ENCODE data around the gene PPP1R12B.
"Not testable (repeated sequence)": the region's sequence is repeated elsewhere in the genome, so short reads cannot be mapped to it uniquely, and the experiment has no call there.

Gene PPP1R12B

DNA sequence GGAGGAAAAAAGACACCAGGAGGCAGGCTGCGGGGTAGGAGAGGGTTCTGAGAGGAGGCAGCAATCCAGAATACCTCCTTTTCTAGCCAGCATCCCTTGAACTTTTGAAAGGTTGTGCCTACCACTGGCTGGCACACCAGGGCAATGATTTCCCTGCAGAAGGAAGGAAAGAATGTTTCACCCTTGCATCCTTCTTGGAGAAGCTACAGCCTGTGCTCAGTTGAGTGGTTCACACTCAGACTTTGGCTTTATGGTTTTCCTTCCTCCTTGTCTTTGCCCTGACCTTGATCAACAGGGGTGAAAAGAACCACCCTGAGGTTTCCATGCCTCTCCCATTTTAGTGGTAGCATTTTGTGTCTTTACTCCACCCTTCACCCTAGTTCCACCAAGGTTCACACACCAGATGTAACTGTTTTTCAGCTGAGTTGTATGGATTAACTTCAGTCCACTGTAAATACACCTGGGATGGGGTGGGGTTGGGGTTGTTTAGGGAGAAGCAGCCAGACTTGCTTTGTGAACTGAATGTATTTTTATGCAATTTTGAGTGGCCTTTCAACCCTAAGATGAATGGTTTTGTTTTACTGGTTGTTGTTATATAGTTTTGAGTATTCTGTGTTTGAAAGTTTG, 239.5 kb downstream of the PPP1R12B start:
- DNase-seq, result no peak

DNA sequence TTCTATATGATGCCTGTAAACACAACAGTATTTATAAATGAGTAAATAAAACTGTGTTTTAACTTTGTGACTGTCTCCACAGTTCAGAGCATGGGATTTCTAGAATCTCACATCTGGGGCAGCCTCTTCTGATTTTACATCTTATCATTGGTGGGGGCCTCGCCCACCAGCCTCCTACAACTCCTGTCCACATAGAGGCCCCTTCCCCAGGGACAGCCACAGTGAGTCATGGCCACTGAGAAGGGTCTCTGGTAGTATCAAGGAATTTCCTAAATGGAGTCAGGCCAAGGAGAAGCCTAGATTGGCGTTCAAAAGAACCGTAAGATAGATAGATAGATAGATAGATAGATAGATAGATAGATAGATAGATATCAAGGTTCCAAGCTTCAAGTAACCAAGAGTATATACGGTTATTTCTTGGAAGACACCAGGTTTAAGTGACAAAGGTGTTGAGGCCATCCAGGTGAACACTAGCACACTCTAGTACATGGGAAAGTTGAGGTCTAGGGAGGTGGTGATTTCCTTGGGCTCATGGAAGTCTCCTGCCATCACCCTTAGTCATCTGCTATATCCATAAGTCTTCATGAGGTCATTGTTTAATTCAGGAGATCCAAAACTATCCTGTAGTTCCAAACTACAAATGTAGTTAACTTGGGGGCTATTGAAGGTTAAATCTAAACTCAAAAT, 240.1 kb downstream of the PPP1R12B start:
- no peak for DNase-seq

DNA sequence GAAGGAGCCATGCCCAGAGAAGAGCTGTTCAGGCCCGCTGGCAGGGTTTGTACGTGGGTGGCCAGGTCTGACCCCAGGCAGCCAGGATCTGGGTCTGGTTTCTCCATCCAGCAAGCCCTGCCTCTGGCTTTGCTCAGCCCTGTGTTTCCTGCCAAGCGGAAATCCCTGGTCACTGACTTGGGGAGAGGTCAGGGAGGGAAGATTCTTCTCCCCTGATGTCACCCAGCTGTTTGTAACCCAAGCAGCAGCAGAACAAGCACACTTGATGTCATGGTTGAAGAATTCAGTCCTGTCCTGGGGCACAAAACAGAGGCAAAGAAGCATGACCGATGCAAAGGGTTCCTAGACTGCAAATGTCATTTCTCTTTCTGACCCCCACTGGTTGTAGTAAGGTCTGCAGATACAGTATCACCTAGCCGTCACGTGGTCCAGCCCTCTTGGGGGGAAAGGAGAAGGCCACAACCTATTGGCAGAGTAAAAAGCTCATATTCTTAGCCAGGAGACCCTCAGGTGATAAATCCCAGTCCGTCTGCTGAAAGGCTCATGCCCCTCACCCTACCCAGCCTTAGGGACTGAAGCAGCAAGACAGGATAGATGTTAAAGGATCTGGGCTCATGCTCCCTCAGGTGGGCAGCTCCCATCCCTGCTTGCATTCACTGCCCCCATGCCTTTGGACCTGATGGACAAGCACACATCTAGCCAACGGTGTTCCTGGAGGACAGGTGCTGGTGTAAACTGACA, 240.9 kb downstream of the PPP1R12B start:
- no peak for DNase-seq

DNA sequence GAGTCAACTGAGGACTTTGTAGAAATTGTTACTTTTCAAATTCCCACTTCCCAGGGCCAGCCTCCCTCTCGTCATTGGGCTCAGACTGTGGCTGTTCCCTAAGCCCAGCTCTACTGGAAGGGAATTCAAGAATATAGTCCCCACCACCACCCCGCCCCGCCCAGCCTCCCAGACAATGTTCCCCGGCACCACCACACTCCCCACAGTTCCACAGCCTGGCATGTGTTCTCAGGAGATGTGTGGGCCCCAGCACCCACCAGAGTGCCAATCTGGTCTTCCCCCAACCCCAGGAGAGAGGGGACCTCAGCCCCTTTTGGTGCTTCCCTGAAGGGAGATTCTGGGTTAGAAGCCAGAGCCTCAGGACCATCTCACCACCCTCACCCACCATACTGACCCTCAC, 241.6 kb downstream of the PPP1R12B start:
- DNase-seq, result no peak

DNA sequence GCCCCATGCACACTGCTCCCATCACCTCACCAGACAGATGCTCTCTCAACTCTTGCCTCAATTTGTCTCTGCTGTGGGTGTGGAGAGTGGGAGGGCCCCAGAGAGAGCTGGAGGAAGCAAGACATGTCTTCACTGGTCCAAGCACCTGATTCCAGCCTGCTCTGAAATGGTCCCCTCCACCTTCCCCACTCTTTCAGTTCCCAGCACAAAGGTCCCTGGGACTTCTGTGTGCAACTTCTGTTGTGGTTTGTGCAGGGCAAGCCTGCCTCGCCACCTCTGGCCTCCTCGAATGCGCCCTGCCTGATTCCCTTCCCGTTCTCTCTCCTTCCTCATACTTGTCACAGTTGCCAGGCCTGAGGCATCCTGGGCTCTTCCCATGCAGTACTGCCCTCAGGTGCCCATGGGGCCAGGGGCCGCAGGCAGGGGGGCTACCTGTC, 242.5 kb downstream of the PPP1R12B start:
- no peak for DNase-seq

DNA sequence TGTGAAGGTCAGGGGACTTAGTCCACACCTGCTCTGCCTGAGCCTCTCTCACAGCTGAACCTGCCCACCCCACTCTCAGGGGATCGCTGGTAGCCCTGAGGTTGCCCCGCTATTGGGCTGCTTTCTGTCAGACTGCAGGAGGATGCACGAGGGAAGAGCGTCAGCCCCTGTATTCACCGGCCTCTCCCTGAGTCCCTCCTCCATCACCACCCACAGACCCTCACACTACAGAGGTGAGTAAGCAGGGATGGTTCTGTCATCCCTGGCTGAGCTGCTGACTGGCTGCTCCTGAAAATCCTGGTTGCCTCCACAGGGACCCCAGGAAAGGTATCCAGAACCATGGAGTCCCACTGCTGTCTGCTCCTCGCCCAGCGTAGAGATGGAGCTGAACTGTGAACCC, 243.0 kb downstream of the PPP1R12B start:
- no peak for DNase-seq

DNA sequence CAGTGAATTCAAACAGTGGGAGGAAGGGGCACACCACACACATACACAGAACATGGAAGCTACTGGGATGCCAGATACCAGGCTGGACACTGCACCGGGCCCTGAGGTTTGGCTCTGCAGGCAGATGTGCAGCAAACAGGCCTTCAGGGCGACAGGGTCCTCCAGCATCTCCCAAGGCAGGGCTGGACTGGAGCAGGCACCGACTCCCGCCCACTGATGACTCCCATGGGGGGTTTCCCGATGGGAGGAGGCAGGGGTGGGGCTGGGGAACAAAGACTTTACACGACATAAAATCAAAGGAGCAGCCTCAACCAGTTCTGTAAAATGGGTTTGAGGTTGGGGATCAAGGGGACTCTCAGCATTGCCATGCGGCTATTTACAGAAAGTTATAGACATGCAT, 243.6 kb downstream of the PPP1R12B start:
- no peak for DNase-seq

DNA sequence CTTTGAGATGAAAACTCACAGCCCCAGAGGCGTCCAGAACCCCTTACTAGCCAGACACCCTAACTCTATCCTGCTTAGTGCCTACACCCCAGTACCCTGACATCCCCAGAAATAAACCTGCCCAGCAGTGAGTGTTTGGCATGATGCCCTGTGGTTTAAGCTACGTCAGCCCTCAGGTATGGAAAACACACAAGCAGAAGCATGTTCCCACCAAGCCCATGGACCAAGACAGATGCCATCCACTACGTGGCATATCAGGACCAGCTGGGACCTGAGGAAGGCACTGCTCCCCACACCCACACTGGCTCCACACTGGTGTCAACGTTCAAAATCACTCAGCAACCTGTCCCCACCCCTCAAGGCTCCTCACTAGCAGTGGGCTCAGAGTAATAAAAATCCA, 245.3 kb downstream of the PPP1R12B start:
- no peak for DNase-seq

DNA sequence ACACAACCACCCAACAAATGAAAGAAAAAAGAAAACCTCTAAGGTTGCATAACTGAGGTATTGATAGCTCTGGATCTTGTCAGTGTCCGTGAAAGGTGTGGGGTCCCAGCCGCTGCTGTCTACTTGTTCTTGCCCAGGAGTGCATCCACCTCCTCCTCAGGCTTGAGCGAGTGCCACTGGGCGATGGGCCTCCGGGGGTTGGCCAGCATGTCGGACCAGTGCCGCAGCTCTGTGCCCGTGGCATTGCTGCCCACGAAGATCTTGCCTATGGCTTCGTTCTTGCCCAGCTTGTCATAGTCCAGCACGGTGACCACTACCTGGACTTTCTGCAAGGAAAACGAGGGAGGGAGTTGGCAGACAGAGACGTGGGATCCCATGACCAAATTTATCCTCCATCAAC, 248.1 kb downstream of the PPP1R12B start:
- DNase-seq, result no peak

DNA sequence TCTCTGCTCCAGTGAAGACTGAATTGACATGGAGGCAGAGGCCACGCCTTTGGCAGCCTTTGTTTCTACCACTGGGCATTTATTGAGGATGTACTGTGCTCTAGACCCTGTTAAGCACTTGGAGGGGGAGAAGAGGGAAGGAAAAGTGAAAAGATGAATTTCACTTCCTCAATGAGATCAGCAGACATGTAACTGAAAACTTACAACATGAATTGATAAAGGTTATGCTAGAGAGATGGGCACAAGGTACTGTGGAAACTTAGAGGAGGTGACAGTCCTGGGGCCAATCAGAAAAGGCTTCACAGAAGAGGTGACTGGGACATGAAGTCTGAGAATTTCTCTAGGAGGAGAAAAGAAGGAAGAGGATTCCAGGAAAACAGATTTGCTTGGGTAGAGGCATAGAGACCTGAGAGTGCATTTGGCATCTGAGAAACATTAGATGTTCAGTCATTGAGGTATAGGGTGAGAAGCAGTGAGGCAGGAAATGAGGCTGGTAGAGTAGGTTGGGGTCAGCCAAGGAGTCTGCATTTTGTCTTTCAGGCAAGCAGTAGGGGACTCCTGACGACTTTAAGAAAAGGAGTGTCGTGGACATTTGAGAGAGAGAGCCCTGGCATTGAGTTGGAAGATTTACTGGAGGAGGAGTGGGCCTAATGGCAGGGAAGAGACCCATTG, 248.7 kb downstream of the PPP1R12B start:
- DNase-seq, result no peak

DNA sequence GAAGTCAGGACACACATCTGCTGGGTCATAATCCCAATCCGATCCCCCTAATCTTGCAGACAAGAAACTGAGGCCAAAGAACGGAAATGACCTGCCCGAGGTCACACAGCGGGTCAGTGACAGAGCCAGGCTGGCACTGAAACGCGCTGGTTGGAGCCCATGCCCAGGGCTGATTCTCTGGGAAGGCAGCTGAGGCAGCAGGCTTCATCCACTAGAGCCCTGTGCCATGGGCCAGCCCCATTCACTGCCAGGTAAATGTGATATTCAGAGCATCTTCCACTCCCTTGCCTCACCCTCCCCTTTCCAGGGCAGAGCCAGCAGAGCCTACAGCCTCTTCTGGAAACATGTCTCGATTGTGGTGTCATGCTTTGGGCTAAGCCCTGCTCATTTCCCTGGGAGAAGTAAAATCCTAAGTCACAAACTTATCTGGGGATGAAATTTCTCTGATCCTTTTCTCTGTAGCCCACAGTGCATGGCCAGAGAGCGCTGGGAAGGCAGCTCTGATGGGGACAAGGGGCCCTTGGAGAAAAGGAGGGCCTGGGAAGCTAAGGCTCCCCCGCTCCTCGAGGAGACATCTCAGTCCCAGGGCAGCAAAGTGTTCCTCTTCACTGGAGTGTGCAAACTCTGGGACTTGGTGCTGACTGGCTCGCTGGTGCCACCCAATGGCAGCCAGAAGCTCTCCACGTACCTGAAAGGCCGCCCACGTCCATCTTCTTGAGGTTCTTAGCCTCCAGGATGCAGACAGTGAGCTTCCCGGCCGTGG, 251.4 kb downstream of the PPP1R12B start:
- DNase-seq, result no peak

DNA sequence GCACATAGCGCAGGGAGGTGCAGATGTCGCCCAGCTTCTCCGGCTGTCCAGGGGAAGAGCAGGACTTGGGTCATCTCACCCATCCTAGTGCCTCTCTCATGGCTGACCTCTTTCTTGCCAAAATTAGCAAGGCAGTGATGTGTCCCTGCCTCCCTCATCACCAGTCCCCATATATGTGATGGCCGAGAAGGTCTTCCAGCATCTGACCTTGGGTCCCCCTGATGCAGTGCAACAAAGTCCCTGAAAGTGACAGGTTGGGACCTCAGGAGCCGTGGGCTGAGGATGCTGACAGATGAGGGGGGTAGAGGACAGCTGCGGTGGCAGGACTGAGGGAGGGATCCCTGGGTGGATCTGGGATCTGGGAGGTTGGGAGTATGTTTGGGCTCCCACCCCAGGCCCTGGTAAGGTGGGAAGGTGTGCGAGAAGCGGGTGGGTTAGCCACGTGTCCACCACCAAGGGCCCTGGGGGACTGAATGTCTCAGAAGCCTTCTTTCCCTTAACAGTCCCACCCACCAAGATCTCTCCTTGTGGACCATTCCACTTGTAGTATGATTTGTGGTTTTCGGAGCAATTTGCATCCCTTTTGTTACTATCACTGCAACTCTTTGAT, 252.0 kb downstream of the PPP1R12B start:
- no peak for DNase-seq

DNA sequence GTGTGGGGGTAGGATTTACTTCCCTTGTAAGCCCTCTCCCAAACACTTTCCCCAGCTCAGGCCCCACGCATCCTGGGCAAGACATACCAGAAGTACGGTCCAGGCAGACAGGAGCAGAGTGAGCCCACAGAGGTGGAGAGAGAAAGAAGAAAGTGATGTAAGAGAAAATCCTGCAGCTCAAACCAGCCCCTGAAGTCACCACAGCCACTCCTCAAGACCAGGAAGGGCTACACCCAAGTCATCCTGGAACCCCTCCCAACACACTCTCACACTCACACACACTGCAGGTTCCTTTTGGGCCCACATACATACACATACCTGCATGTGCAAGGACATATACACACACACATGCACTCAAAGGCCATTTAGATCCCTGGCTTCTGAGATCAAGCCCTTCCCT, 254.9 kb downstream of the PPP1R12B start:
- no peak for DNase-seq

DNA sequence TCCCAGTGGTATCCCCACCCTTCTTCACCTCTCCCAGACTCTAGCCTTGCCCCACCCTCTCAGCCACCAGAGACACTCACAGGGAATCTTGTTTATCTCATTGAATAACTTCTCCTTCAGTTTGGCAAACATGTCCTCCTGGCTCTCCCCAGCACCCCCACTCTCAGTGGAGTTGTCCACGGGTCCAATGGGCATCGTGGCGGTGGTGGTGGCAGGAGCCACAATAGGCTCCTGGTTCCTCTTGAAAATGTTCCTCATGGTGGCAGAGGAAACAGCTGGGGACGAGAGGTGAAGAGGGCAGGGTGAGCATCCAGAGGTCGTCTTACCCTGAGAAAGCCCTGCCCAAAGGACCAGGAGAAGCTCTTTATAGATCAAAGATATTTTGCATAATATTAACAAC, 257.0 kb downstream of the PPP1R12B start:
- no peak for DNase-seq

DNA sequence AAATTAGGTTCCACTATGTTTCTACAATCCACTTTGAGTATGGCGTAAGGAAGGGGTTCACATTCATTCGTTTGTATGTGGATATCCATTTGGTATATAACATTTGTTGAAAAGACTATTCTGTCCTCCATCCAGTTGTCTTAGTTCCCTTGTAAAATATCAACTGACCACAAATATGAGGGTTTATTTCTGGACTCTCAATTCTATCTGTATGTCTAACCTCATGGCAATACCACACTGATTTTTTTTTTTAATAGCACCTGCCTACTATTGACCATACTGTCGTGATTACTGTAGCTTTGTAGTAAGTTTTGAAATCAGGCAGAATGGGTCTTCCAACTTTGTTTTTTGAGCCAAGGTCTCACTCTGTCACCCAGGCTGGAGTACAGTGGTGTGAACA, 263.5 kb downstream of the PPP1R12B start:
- not testable (repeated sequence) for DNase-seq

DNA sequence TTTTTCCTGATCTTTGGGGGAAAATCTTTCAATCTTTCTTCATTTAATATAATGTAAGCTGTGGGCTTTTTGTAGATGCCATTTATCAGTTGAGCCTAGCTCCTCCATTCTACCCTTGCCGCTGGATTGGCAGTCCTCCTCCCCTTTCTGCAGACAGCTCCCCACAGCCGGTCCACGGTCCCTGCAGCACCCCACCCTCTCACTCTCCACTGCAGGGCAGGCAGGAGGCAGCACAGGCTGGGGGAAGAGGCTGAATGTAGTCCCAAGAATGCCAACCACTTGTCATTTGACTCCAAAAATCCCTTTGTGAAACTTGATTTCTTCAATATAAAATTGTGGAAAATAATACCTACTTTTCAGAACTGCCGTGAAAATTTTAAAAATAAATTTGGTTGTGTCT, 265.1 kb downstream of the PPP1R12B start:
- DNase-seq, result no peak

DNA sequence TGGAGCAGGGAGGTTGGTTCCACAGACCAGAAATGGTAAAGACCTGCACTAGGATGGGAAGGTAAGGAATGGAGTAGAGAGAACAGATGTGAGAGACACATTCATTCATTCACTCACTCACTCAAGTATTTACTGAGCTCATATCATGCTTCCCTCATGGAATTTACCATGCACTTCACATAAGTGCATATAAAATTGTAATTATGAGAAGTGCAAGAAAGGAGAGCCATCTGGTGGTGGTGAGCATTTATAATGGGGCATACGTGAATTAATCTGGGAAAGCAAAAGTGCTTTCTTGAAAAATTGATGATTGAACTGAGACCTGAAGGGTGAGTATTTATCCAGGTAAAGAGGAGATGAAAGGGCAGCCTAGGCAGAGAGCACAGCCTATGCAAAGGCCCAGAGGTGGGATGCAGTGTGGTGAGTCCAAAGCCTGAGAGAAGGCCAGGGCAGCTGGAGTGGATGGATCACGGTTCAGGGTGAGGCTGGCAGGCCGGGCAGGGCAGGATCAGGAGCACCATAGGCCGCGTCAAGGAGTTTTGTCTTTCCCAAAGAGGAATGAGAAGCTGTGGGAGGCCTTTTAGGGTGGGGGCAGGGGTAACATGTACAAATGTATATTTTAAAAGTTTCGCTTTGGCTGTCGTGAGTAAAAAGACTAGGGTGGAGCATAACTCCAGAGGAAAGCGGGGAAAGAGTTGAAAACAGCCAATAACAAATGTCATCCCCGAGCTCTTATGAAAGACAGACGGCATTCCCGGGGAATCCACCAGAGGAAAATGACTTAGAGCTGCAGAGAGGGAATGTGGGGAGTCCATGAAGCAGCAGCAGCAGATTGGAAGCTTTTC, 266.1 kb downstream of the PPP1R12B start:
- DNase-seq, result not testable (repeated sequence)

DNA sequence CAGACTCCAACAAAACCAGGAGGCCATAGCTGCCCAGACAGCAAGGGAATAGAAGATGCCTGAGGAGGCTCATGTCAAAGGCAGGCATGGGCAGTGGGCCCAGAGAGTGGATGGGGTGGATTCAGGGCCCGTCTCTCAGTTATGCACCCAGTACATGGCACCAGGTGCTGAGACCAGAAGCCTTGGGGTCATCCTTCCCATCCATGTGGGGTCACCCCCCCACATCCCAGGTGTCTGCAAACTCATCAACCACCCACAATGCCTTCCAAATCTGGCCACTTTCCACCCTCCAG, 266.7 kb downstream of the PPP1R12B start:
- not testable (repeated sequence) for DNase-seq

DNA sequence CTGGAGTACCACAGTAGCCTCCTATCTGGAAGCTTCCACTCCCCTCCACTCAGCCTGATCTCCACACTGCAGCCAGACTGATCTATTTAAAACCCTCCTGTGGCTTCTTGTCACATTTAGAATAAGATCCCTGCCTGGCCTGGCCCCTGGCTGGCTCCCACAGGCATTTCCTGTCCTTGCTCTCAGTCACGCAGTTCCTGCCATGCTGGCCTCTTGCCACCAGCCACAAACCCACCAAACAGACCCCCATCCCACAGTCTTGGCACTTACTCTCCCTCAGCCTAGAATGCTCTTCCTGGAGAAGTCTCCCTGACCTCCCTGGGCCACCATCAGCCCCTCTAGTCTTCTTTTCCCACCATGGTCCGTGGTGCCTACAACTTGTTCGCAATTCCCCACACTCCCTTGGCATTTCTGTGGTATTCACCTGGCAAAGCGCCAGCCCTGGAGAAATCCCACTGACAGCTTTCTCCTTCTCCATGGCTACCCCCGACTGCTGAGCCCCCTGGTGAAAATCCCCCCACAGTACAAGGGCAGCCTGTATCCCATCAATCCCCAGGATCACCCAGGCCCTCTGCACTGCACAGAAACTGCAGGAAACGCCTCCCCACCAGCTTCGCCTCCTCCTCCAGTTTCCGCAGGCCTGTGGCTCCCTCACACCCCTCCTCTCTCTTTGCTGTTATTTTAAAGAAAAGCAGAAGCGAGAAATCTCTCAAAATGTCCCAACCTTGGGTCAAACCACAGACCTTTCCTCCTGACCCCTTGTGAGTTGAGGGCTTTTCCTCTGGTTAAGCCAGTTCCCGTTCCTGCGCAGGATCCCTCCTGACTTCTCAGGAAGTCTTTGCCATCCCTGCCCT, 267.2 kb downstream of the PPP1R12B start:
- DNase-seq, result no peak

DNA sequence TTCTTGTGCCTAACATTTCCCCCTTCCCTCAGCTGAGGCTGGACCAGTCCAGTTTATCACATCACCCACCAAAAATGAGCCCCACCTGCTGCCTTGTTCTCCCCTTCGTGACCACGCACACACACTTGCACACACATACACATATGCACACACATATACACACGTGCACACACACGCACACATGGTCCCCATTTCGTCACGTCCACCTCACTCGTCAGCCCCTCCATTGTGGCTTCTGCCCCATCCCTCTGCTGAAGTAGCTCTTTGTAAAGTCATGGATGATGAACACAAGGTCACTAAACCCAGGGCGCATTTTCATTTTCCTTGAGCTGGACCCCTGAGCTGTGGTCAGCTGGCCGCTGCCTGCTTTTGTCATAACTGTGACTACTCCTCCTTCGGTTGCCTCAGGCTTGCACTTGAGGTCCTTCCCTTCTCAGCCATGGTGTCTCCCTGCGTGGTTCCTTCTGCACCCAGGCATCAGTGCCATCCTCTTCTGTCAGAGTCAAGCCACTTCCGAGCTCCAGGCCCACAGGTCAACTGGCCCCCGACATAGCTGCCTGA, 267.9 kb downstream of the PPP1R12B start:
- DNase-seq, result no peak

Data from cerebellar nuclear complex (tissue), 1 donor.